GM19099 (cell line): ENCODE data around the gene UNC5CL.

Experiments
- POLR2A ChIP-seq: IDR thresholded peaks from 3 replicates; pipeline ENCODE4 v1.6.1; 2011; ENCODE audit warnings: low read depth; ENCODE audit not compliant: insufficient read length; ENCODE audit errors: extremely low read depth

The UNC5CL gene

DNA sequence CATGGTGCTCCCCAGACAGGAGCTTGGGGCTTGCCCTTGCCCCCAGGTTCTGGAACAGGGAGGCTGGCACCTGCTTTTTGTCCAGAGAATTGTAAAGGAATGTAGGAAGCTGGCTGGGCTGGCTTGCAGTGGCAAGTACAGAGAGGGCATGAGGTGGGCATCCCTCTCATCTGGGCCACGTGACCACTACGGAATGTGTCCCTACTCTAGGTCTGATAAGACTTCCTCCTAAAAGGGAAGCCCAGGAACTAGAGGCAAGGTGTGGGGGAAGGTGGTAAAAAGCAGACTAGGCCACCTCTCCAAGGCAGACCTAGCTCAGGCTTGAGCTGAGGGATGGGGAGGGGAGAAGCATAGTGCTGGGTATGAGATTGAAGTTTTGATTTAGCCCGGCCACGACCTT, 38.8 kb downstream of the UNC5CL start:
- no peak for TF ChIP-seq POLR2A

DNA sequence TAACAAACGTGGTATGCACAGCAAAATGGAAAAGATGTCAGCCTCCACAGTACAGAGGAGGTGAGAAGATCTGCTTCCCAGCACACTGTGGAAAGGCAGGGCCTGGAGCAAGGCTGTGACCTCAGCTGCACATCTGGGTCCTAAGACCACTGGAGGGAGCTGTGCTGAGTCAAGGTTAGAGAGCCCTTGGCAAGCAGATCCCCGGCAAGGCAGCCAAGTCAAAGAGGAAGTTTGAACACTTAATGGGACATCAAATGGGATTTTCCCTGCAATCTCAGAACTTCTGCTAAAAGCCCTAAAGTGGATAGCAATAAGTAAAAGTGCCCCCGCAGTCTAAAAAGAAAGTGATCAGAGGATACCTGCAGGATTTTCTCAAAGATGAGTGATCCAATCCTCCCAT, 39.5 kb downstream of the UNC5CL start:
- TF ChIP-seq POLR2A: no peak

DNA sequence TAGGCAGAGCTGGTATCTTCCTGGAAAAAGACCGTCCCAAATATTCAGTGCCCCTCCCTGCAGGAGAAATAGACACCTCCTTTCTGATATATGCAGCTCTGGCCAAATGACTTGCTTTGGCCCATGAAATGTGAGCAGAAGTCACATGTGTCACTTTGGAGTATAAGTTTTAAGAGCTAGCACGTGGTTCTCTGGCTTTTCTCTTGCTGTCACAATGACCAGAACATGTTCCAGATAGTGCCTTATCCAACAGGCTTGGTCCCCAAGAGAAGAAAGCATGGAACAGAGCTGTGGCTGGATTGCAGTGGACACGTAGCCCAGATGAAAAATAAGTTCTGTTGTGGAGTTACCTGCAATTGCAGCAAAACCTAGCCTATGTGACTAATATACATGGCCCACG, 40.4 kb downstream of the UNC5CL start:
- TF ChIP-seq POLR2A: no peak

GRCh38 chr6:40997234-40997957, 41.6 kb downstream of the UNC5CL start:
- TF ChIP-seq POLR2A: no peak

- TF ChIP-seq POLR2A: no peak
These were observed 42.3 kb downstream of the UNC5CL start for GRCh38 chr6:40996591-40997233.

GRCh38 chr6:40992746-40993145, 46.3 kb downstream of the UNC5CL start:
- TF ChIP-seq POLR2A: no peak

DNA sequence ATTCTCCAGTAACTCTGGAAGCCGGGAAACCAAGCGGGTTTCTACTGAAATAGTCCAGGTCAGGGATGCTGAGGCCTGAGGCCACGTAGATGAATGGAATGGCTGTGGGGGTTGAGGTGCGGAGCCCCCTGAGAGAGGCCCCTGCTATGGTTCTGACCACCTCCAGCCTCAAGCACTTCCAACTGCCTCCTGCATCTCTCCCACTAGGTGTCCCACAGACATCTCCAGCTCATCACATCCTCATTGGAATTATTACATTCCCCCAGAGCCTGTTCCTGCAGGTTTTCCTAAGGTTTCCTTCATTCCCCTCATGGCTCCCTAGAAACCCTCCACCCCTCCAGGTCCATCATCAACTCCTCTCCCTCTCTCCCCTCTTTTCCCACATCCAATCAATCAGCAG, 48.7 kb downstream of the UNC5CL start:
- TF ChIP-seq POLR2A: no peak

- TF ChIP-seq POLR2A: no peak
These were observed 49.5 kb downstream of the UNC5CL start for GRCh38 chr6:40989204-40990169.

GRCh38 chr6:40988634-40989033, 50.4 kb downstream of the UNC5CL start:
- no peak for TF ChIP-seq POLR2A

DNA sequence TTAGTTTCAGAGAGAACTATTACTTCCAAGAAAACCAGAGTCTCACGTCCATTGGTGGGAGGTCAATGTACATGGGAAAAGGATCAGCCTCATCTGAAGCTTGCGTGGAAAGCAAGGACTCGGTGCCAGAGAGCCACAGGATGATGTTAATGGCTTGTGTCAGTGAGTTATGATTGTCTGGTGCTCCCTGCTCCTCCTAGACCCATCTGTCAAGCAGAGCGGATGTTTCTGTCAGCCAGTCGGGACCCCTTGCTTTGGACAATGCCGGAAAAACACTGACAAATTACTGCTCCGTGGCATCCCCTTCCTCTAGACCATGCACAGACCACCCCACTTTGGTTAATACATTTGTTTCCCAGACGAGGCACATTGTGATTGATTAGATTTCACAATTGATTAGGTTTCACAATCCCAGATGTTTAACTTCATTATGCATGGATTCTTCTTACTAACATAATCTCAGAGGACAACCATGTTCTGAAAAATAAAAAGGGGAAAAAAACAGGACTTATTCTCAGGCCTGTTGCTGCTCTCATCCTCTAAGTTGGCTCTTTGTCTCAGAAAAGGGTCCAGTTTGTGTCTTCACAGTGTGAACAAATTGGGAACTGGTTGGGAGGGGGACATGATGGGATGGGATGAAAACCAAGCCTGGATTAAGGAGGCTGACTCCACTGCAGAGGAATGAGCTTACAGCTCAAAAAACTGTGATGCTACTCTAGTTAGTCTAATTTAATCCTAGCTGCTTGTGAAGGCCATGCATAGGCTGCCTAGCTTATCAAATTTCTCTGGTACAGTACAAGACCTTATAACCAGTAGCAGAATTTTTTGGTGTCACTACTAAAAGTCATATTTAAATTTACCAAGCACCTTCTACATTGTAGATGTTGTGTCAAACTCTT, 51.9 kb downstream of the UNC5CL start:
- no peak for TF ChIP-seq POLR2A

- no peak for TF ChIP-seq POLR2A
These were observed 52.7 kb downstream of the UNC5CL start for GRCh38 chr6:40986364-40986763.

GRCh38 chr6:40983752-40984151, 55.3 kb downstream of the UNC5CL start:
- no peak for TF ChIP-seq POLR2A

GRCh38 chr6:40982917-40983316, 56.1 kb downstream of the UNC5CL start:
- no peak for TF ChIP-seq POLR2A

GRCh38 chr6:40978687-40979289, 60.2 kb downstream of the UNC5CL start:
- no peak for TF ChIP-seq POLR2A
